Rectal smooth muscle tissue (tissue), 1 donor: ENCODE measurements around the gene HLCS.
"Not testable (repeated sequence)": the region's sequence is repeated elsewhere in the genome, so short reads cannot be mapped to it uniquely, and the experiment has no call there.

ENCODE experiments used
- H3K27ac ChIP-seq: one replicate; pipeline ENCODE4 v1.7.0; 2013; ENCODE audit warnings: low read depth, low read length, inconsistent platforms
- H3K27me3 ChIP-seq: one replicate; pipeline ENCODE4 v1.7.0; 2013; ENCODE audit warnings: low read length; ENCODE audit not compliant: control insufficient read depth, insufficient read depth
- H3K36me3 ChIP-seq: one replicate; pipeline ENCODE4 v1.7.0; 2013; ENCODE audit warnings: low read length; ENCODE audit not compliant: control insufficient read depth, insufficient read depth
- H3K4me1 ChIP-seq: one replicate; pipeline ENCODE4 v1.7.0; 2013; ENCODE audit warnings: low read length; ENCODE audit not compliant: control insufficient read depth, insufficient read depth
- H3K4me3 ChIP-seq: one replicate; pipeline ENCODE4 v1.7.0; 2013; ENCODE audit warnings: low read length
- H3K9ac ChIP-seq: one replicate; pipeline ENCODE4 v1.7.0; 2013; ENCODE audit warnings: low read length

HLCS gene

DNA sequence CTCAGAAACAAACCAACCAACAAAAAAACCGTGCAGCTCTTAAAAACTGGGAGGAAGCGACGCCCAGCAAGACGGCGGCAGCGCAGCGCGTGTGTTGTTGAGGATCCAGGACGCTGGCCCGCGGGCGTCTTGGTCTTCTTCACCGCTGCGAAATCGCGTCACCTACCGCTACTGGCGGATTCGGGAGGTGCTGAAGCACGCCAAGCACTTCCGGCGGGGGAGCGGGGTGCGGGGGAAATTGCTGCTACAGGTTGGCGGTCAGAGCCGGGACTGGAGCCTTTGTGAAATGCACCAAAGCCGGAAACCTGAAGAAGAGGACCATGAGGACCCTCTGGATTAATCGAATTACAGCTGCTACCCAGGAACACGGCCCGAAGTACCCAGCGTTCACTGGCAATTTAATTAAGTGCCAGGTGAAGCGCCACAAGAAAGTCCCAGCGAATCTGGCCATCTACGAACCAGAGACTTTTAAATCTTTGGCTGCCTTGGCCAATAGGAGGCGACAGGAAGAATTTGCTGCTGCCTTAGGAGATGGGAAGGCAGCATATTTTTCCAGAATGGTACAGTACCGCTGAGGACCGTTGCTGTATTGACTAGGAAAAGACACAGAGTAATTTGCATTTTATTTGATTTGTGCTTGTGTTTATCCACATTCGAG, 28.2 kb upstream of the HLCS start:
- no peak overlapping the region for H3K9ac ChIP-seq
- no peak overlapping the region for H3K4me3 ChIP-seq
- no peaks in the 10 kb centered on the region for H3K4me1 ChIP-seq
- no peak overlapping the region for H3K27ac ChIP-seq
- H3K27me3 ChIP-seq, result no peaks in the 10 kb centered on the region
- no peaks in the 10 kb centered on the region for H3K36me3 ChIP-seq

DNA sequence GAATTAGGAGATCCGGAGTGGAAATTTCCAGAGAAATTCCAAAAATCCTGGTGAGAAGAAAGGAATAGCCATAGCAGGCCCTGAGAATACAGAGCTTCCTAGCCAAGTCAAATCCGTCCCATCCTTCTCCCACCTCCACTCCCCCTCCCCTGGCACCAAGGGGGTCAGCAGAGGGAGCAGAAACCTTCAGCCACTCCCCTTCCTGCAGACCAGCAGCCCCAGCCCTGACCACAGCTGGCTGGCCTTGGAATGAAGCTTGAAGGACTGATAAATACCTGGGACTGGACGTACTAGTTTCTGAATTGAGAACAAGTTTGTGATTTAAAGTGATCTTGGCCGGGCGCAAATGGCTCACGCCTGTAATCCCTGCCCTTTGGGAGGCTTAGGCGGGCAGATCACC, 26.2 kb upstream of the HLCS start:
- H3K9ac ChIP-seq, result no peak overlapping the region
- H3K36me3 ChIP-seq, result no peaks in the 10 kb centered on the region
- no peaks in the 10 kb centered on the region for H3K4me1 ChIP-seq
- no peak overlapping the region for H3K4me3 ChIP-seq
- H3K27me3 ChIP-seq, result no peaks in the 10 kb centered on the region
- H3K27ac ChIP-seq, result no peak overlapping the region

DNA sequence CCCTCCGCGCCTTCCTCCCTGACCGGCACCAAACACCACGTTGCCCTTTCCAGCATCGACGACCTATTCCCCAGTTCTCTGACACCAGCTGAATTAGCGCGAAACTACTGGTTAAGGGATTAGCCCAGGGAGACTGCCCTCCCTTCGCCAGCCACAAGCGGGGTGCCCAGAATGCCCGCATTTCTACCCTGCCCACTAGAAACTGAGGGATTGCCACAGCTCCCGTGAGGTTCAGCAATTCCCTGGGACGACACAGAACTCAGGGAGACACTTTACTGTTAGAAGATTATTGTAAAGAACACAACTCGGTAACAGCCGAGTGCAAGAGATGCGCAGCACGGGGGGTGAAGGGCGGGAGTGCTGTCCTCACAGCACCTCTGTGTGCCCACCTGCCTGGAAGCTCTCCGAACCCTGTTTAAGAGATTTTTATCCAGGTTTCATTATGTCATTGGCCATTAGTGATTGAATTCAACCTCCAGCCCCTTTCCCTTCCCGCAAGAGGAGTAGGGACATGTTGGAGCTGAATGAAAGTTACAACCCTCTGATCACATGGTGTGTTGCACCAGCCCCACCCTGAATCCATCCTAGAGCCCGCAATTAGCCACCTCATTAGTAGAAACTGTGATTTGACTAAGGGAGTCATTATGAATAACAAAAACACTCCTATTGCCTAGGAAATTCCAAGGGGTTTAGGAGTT, 24.2 kb upstream of the HLCS start:
- H3K9ac ChIP-seq, result no peak overlapping the region
- H3K36me3 ChIP-seq, result no peaks in the 10 kb centered on the region
- peak overlapping the region; percentile 76 for H3K4me3 ChIP-seq
- H3K27me3 ChIP-seq, result no peaks in the 10 kb centered on the region
- no peaks in the 10 kb centered on the region for H3K4me1 ChIP-seq
- H3K27ac ChIP-seq, result peak overlapping the region; percentile 89

DNA sequence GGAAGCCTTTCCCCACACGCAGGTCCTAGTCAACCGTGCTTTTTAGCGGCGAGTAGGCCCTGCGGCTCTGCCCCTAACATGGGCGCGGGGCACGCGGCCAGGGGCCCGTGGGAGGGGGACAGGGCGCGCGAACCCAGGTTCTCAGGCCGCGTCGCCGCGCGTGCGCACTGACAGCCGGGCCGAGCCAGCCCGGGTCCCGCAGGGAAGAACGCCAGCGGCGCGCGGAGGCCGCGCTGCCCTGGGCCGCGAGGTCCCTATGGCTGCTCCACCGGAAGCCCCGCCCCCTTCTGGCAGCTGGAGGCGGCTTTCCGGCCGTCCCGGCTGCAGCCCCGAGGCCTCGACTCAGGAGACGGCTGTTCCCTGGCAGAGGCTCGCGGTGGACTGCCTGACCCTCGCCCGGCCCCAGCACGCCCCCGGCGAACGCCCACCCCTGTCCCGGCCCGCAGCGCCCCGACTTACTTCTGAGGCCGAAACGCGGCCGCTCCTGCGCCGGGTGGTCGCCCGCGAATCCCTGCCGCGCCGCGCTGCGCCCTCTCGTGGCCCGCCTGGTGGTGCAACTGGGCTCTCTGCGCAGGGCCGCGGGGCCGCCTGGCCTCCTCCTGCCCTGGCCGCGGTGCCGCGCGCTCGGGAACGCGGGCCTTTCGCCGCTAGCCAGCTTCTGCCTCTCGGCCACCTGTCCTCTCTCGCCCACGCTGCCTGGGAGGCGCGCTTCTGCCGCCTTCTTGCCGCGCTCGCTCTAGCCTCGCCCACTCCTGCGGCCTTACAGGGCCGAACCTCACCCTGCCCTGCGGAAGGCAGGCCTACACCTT, 23.4 kb upstream of the HLCS start:
- Histone ChIP-seq H3K4me1 (no peaks in the 10 kb centered on the region), H3K27ac (peak overlapping the region; percentile 89), H3K9ac (peak overlapping the region; percentile 26), H3K4me3 (peak overlapping the region; percentile 76), H3K27me3 (no peaks in the 10 kb centered on the region), H3K36me3 (no peaks in the 10 kb centered on the region)

DNA sequence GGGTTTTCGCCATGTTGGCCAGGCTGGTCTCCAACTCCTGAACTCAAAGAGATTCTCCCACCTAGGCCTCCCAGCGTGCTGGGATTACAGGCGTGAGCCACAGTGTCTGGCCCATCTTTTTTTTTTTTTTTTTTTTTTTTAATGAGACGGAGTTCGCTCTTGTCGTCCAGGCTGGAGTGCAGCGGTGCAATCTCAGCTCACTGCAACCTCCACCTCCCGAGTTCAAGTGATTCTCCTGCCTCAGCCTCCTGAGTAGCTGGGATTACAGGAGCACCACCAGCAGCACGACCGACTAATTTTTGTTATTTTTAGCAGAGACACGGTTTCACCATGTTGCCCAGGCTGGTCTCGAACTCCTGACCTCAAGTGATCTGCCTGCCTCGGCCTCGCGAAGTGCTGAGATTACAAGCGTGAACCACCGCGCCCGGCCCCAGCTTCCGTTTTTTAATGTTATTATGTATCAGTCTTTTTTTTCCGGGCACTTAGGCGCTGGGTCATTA, 22.8 kb upstream of the HLCS start:
- not testable (repeated sequence) for H3K9ac ChIP-seq, H3K36me3 ChIP-seq, H3K4me1 ChIP-seq, H3K27me3 ChIP-seq
- Histone ChIP-seq H3K27ac (peak overlapping the region; percentile 89), H3K4me3 (peak overlapping the region; percentile 76)

DNA sequence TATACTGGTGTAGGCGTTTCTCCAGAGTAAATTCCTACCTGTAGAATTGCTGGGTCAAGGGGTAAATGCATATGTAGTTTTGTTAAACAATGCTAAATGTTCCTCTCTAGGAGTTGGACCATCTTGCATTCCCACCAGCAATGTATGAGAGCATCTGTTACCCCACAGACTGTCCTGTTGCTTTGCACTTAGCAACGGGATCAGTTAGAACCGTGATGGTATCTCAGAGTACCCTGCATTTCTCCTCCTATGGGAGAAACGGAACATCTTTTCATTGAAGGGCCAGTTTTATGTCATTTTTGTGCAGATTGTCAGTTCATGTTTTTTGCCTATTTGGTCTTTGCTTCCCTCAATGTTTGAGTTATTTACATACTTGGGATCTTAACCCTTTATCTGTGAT, 22.1 kb upstream of the HLCS start:
- Histone ChIP-seq H3K9ac (no peak overlapping the region), H3K27me3 (no peaks in the 10 kb centered on the region), H3K27ac (no peak overlapping the region), H3K4me3 (no peak overlapping the region), H3K36me3 (no peaks in the 10 kb centered on the region), H3K4me1 (no peaks in the 10 kb centered on the region)

DNA sequence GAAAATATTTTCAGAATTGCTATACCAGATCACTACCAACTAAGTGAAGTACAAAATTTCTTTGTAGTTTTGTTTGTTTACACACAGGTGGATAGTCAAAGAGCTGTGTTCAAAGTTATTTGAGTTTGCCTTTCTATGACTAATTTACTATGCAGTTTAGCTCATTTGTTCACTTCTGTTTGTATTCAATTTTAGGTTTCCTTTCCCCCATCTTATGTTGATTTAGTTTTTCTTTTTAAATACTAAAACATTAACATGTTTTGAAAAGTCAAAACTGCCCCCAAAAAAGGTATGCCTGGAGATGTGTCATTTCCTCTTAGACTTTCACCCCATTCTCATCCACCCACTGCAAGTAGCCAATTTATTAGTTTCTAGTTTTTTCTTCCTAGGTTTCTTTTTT, 21.4 kb upstream of the HLCS start:
- Histone ChIP-seq H3K4me1 (no peaks in the 10 kb centered on the region), H3K27ac (no peak overlapping the region), H3K4me3 (no peak overlapping the region), H3K36me3 (no peaks in the 10 kb centered on the region), H3K9ac (no peak overlapping the region), H3K27me3 (no peaks in the 10 kb centered on the region)

DNA sequence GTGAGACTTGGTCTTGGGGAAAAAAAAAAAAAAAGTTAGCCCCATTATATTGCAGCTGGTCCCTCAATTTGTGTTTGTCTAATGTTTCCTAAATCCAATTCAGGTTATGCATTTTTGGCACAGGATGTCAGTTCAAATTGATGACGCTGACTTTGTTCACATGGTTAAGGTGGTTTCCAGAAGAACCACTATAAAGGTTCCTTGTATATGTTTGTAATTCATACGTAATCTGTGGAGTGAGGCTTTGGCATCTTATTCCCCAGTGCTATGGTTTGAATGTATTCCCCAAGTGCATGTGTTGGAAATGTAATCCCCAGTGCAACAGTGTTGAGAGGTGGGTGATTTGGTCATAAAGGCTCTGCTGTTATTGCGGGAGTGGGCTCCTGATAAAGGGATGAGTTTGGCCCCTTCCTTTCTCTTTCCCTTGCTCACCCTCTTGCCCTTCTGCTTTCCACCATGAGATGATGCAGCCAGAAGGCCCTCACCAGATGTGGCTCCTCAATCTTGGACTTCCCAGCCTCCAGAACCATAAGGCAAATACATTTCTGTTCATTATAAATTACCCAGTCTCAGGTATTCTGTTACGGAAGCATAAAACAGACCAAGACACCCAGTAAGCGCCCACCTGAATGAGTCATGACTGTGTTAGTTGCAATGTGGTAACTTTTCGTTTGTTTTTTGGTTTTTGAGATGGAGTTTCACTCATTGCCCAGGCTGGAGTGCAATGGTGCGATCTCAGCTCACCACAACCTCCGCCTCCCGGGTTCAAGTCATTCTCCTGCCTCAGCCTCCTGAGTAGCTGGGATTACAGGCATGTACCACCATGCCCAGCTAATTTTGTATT, 19.5 kb upstream of the HLCS start:
- H3K4me1 ChIP-seq, result no peaks in the 10 kb centered on the region
- no peaks in the 10 kb centered on the region for H3K36me3 ChIP-seq
- H3K4me3 ChIP-seq, result no peak overlapping the region
- H3K27me3 ChIP-seq, result no peaks in the 10 kb centered on the region
- no peak overlapping the region for H3K9ac ChIP-seq
- H3K27ac ChIP-seq, result no peak overlapping the region

DNA sequence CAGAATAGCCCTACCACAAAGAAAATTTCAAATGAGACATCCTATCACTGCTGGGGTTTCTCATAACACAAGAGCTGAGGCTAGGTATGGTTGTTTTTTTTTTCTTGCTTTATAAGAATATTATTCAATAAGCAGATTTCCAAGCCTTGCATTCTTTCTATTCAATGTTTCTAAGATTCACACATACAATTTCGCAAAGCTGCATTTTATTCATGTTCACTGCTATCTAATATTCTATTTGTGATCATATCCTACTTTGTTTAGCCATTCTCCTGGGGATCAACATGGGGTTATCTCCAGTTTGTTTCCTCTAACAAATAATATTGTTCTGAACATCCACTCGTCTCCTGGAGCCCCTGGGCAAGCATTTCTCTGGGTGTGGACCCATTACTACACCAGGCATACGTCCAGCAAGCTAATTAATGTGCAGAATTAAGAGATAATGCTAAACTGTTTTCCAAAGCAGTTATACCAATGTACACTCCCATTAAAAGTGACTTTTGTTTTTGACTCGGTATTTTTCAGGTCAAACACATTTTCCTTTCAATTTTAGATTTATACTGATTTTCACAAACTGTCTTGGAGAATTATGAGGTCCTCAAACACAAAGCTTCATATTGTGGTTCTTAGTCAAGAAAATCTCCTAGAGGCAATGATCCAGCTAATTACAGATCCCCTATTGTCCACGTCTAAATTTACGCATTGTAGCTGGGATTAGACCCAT, 15.7 kb upstream of the HLCS start:
- no peak overlapping the region for H3K9ac ChIP-seq
- no peaks in the 10 kb centered on the region for H3K36me3 ChIP-seq
- no peak overlapping the region for H3K27ac ChIP-seq
- no peaks in the 10 kb centered on the region for H3K27me3 ChIP-seq
- peaks cover 3% of the 10 kb centered on the region for H3K4me1 ChIP-seq
- no peak overlapping the region for H3K4me3 ChIP-seq

DNA sequence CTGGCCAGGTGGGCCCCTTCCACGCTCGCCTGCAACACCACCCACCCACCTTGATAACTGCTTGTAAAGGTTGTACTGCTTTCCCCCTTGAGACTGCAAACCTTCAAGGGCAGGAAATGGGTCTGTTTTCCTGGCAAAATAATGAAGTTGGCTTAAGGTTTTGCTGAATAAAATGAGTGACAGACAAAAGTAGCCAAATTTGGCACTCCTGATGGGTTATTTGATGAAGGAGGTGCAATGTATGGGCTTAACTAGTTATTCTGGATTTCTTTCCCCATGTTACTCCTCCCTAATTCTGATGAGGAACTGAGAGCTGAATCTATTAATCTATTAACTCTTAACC, 14.6 kb upstream of the HLCS start:
- Histone ChIP-seq H3K27ac (no peak overlapping the region), H3K36me3 (no peaks in the 10 kb centered on the region), H3K4me3 (peak overlapping the region; percentile 57)

DNA sequence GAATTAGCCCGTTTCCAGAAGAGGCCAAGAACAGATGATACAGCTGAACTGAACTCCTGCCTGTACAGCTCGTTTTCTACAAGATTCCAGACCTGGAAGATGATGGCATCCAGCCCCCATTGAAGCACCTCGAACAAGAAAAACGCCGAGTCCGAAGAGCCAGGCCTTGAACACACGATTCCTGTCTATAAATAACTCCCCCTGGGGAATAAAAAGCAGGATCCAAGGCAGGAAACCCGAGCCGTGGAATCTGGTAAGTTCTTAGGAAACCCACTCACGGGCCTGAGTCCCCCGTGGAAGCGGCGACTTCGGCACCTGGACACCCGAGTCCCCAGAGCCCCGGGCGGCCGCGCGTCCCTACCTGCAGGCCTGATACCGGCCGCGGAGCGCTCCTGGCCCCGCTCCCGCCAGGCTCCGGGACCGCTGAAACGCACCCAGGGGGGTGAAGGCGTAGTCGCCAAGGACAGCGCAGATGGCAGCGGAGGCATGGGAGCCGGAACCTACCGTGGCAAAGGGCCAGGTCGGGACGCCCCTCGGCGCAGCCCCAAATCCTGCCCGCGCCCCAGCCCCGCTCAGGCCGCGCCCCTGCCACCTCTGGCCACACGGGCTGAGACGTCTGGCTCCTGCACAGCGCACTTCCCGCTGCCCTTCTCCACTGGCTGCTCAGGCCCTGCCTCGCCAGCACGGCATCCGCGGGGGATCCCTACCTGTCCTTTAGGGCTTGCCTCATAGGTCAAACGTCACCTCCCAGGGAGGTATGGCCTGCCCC, 14.0 kb upstream of the HLCS start:
- no peaks in the 10 kb centered on the region for H3K27me3 ChIP-seq
- no peak overlapping the region for H3K9ac ChIP-seq
- H3K36me3 ChIP-seq, result no peaks in the 10 kb centered on the region
- peak overlapping the region; percentile 57 for H3K4me3 ChIP-seq
- H3K27ac ChIP-seq, result no peak overlapping the region
- H3K4me1 ChIP-seq, result peaks cover 3% of the 10 kb centered on the region

More for the DNA sequence above, 14.6 kb upstream of the HLCS start:
- Histone ChIP-seq H3K9ac (no peak overlapping the region), H3K4me1 (peaks cover 3% of the 10 kb centered on the region), H3K27me3 (no peaks in the 10 kb centered on the region)
